ENCODE results near the gene NXN.
A peak's percentile ranks its signal among the peaks of the same experiment; 100 is the strongest.
"Not testable (repeated sequence)": the region's sequence is repeated elsewhere in the genome, so short reads cannot be mapped to it uniquely, and the experiment has no call there.

The NXN gene

DNA sequence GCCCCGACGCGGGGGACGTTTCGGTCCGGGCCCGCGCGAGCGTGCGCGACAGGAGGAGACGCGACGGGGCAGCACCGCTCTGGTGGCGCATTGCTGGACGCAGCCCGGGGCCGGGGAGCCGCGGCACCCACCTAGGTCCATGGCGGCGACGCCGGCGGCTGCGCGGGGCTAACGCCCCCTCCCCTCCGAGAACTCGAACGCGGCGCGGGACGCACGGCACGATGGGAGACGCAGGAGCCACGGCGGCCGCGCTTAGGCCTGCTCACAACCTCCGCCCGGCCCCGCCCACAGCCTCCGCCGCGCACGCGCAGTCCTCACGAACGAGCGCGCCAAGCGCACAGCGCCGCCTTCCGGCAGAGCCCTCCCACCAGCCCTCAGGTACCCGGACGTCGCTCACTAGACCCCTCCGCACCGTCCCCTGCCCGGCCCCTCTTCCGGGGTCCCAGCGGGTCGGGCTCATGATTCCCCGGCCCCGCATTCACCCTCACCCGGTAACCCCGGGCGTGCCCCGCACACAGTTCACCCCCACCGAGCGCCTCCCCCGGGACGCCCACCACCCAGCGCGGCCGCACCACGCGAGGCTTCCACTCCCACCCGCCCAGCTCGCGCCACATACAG lies 227.5 kb downstream of the NXN start, which contains the start of gene GEMIN4:
GEMIN4 (minus strand) TSS at position 263 of the 618 bp plus-strand sequence; CDS start at position 141, 122 bp downstream.
- DNase-seq, result peak; percentile 90

DNA sequence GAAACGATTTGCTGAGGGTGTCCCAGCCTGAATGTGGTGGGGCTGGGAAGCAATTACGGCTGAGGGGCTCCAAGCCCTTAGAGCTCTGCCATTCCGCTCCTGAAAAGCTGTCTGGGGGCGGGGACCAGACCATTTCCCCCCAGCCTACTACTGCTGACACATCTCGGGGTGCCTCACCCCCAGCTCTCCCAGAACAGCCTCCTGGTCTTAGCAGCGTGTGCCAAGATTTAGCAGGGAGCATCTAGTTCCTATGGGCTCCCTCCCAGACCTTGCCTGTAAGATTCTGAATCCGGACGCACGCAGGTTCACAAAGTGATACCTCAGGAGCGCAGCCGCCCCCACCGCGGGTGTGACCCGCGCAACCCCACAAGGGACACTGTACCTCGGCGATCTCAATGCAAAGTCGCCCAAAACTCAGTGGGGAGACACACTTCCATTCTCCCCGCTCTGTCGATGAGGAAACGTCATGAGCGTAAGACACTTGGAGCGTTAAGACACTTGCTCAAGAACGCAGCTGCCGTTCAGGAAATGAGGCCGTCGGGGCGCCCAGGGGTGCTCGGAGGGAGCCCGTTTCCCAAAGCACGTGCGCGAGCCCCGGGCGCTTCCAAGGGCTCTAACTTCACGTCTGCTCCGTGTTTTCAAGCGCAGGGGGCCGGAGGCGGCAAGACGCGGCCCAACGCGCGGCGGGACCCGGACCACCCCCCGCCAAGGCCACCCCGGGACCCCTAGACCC lies 228.1 kb downstream of the NXN start:
- DNase-seq, result no peak

DNA sequence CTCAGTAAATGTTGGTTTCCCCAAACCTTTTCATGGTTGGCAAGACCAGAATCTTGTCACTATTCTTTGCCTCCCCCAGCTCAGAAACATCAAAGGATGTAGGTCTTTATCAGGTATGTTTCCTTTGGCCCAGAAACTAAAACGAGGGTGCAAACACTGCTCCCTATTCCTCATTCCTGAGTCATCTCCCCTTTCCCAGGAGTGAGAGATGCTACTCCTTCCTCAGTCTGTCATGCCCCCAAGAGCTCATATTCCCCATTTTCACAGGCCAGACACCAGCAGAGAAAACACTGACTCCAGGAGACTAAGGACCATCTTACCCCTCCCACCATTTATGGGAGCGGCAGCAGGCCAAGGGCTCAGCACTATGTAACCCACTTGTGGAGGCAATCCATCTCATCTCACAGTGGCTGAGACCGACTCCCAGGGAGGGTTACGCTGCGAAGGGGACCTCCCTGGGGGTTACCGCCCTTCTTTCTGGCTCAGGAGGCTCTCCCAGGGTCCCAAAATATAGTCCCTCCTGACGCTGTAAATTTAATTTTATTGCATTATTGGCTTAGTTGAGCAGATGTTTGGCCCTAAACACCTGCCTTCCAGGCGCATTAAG lies 229.0 kb downstream of the NXN start:
- DNase-seq, result no peak

DNA sequence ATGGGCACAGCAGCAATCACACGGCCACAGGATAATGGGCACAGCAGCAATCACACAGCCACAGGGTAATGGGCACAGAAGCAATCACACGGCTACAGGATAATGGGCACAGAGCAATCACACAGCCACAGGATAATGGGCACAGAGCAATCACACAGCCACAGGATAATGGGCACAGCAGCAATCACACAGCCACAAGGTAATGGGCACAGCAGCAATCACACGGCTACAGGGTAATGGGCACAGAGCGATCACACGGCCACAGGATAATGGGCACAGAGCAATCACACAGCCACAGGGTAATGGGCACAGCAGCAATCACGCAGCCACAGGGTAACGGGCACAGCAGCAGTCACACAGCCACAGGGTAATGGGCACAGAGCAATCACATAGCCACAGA lies 230.2 kb downstream of the NXN start:
- not testable (repeated sequence) for DNase-seq

Data from NCI-H748 treated with DMSO at 0.1 percent for 48 hours (cell line).